Hindlimb muscle (tissue), 1 donor: Measurements from ENCODE around the gene IKZF3. TPM values are rescaled to one million over a fixed set of nuclear protein-coding genes. Genes with fewer than 3 reads are reported as not detected.

Experiments used
- DNase-seq: peaks from one replicate; pipeline ENCODE4 v3.0.0-alpha.2; 2013
- polyA plus RNA-seq: library from polyadenylated mRNA; unstranded; fragments of 120-200 nt; gene quantifications from one replicate; pipeline ENCODE4 v1.2.1, GENCODE V29; 2013; ENCODE audit not compliant: insufficient read length

The IKZF3 gene
- polyA plus RNA-seq, 1 donor, result 0.17 TPM

GRCh38 chr17:39814497-39814896 lies 49.6 kb downstream of the IKZF3 start:
- no peak for DNase-seq

GRCh38 chr17:39813631-39814030 lies 50.5 kb downstream of the IKZF3 start:
- no peak for DNase-seq

GRCh38 chr17:39812466-39812865 lies 51.6 kb downstream of the IKZF3 start:
- DNase-seq, result no peak

- no peak for DNase-seq
Observed at GRCh38 chr17:39810939-39811728, 53.0 kb downstream of the IKZF3 start.

- DNase-seq, result no peak
Observed at GRCh38 chr17:39809221-39809620, 54.9 kb downstream of the IKZF3 start.

- DNase-seq, result no peak
Observed at GRCh38 chr17:39808409-39808997, 55.6 kb downstream of the IKZF3 start.

GRCh38 chr17:39804839-39805238 lies 59.3 kb downstream of the IKZF3 start:
- no peak for DNase-seq

GRCh38 chr17:39801055-39801454 lies 63.1 kb downstream of the IKZF3 start:
- no peak for DNase-seq

GRCh38 chr17:39800540-39800939 lies 63.6 kb downstream of the IKZF3 start:
- no peak for DNase-seq

GRCh38 chr17:39799395-39799794 lies 64.7 kb downstream of the IKZF3 start:
- no peak for DNase-seq

GRCh38 chr17:39794249-39794970 lies 69.7 kb downstream of the IKZF3 start:
- DNase-seq, result no peak

- DNase-seq, result no peak
Observed at GRCh38 chr17:39793301-39793872, 70.7 kb downstream of the IKZF3 start.

- DNase-seq, result no peak
Observed at GRCh38 chr17:39792526-39793221, 71.4 kb downstream of the IKZF3 start.

- no peak for DNase-seq
Observed at GRCh38 chr17:39791111-39791992, 72.8 kb downstream of the IKZF3 start.

- no peak for DNase-seq
Observed at GRCh38 chr17:39787743-39788484, 76.2 kb downstream of the IKZF3 start.

GRCh38 chr17:39787041-39787440 lies 77.1 kb downstream of the IKZF3 start:
- no peak for DNase-seq

- DNase-seq, result no peak
Observed at GRCh38 chr17:39782980-39783379, 81.1 kb downstream of the IKZF3 start.

GRCh38 chr17:39782481-39782880 lies 81.6 kb downstream of the IKZF3 start:
- no peak for DNase-seq

GRCh38 chr17:39781861-39782213 lies 82.3 kb downstream of the IKZF3 start:
- DNase-seq, result no peak

GRCh38 chr17:39781031-39781860 lies 82.9 kb downstream of the IKZF3 start:
- DNase-seq, result no peak
